PC-3 (cell line): ENCODE data around the gene KCNH3. TPM values are rescaled to one million over a fixed set of nuclear protein-coding genes. Genes with fewer than 3 reads are reported as not detected.
A peak's percentile ranks its signal among the peaks of the same experiment; 100 is the strongest.

ENCODE experiments used
- ATAC-seq: fragments of 200-7000 bp; cut with Tn5 transposase; 2 replicates; pipeline ENCODE4 v1.9.1; 2020; ENCODE audit warnings: mild to moderate bottlenecking, moderate library complexity
- BruUV-seq: library from RNA; stranded (reverse); fragments of 400-500 nt; replicated peaks from 2 replicates; lab custom pipeline; 2021; lab: Mats Ljungman, UMichigan
- CTCF ChIA-PET: fragments of 300-600 bp; sonication (Branson Sonifier 250); formaldehyde crosslinking; loops from one replicate; lab custom pipeline; 2022; ENCODE audit warnings: antibody characterized with exemption; lab: Charles Lee
- POLR2A ChIA-PET: fragments of 300-600 bp; sonication (Branson Sonifier 250); formaldehyde crosslinking; loops from one replicate; lab custom pipeline; 2022; ENCODE audit warnings: antibody characterized with exemption; ENCODE audit not compliant: unreplicated experiment; lab: Charles Lee
- DNase-seq: peaks from one replicate; pipeline ENCODE4 v3.0.0-alpha.2; 2015
- H2AFZ ChIP-seq: fragments of 300-600 bp; sonication (generic); 2 replicates; pipeline ENCODE4 v1.6.0; 2016; ENCODE audit warnings: antibody characterized with exemption, low read length
- H3F3A ChIP-seq: fragments of 300-600 bp; sonication (generic); one replicate; pipeline ENCODE4 v1.6.0; 2017; ENCODE audit warnings: antibody characterized with exemption, low read length, control low read depth, mild to moderate bottlenecking; ENCODE audit not compliant: unreplicated experiment
- H3K27ac ChIP-seq: fragments of 300-600 bp; sonication (generic); 2 replicates; pipeline ENCODE4 v1.5.1; 2016; ENCODE audit warnings: mild to moderate bottlenecking, low read length
- H3K27me3 ChIP-seq: fragments of 300-600 bp; sonication (generic); 2 replicates; pipeline ENCODE4 v1.6.1; 2016; ENCODE audit warnings: low read length, mixed read lengths
- H3K36me3 ChIP-seq: fragments of 300-600 bp; sonication (generic); 2 replicates; pipeline ENCODE4 v1.6.1; 2016; ENCODE audit warnings: low read depth, mixed run types, low read length, mixed read lengths
- H3K4me1 ChIP-seq: fragments of 300-600 bp; sonication (generic); 2 replicates; pipeline ENCODE4 v1.5.1; 2016; ENCODE audit warnings: low read length; ENCODE audit not compliant: insufficient read depth
- H3K4me2 ChIP-seq: fragments of 300-600 bp; sonication (generic); 2 replicates; pipeline ENCODE4 v1.6.0; 2016; ENCODE audit warnings: low read length
- H3K4me3 ChIP-seq: fragments of 300-600 bp; sonication (generic); 2 replicates; pipeline ENCODE4 v1.5.1; 2016; ENCODE audit warnings: mild to moderate bottlenecking, low read length, mixed read lengths
- H3K79me2 ChIP-seq: fragments of 300-600 bp; sonication (generic); 2 replicates; pipeline ENCODE4 v1.6.1; 2017; ENCODE audit warnings: low read length, mixed read lengths
- H3K9ac ChIP-seq: fragments of 300-600 bp; sonication (generic); 2 replicates; pipeline ENCODE4 v1.6.0; 2016; ENCODE audit warnings: mild to moderate bottlenecking, low read length
- H3K9me2 ChIP-seq: fragments of 300-600 bp; sonication (generic); replicated peaks from 2 replicates; pipeline ENCODE4 v1.6.1; 2016; ENCODE audit warnings: mixed run types, low read length, mixed read lengths
- H3K9me3 ChIP-seq: fragments of 300-600 bp; sonication (generic); 2 replicates; pipeline ENCODE4 v1.6.1; 2016; ENCODE audit warnings: low read length, mixed read lengths
- H4K20me1 ChIP-seq: fragments of 300-600 bp; sonication (generic); 2 replicates; pipeline ENCODE4 v1.6.1; 2016; ENCODE audit warnings: low read length, mixed read lengths
- CTCF ChIP-seq: fragments of 300-600 bp; sonication (generic); conservative IDR thresholded peaks from 2 replicates; pipeline ENCODE4 v1.5.1; 2017; ENCODE audit warnings: antibody characterized with exemption, low read depth, mild to moderate bottlenecking, low read length
- EZH2 ChIP-seq: fragments of 300-600 bp; sonication (generic); IDR thresholded peaks from one replicate; pipeline ENCODE4 v1.6.1; 2017; ENCODE audit warnings: antibody characterized with exemption, mild to moderate bottlenecking, low read length; ENCODE audit not compliant: unreplicated experiment
- EZH2phosphoT487 ChIP-seq: fragments of 300-600 bp; sonication (generic); IDR thresholded peaks from 2 replicates; pipeline ENCODE4 v1.6.1; 2018; ENCODE audit warnings: mild to moderate bottlenecking, antibody characterized with exemption, low read length, borderline replicate concordance
- intact Hi-C: fragments of 100-400 bp; cut with micrococcal nuclease; formaldehyde crosslinking; loops from 2 replicates; pipeline ENCODE4 v1.9.0; 2023
- total RNA-seq: library from RNA; depleted of rRNA; stranded (reverse); fragments of >200 nt; gene quantifications from 2 replicates; pipeline ENCODE4 v1.2.3, GENCODE V29; 2014

Gene KCNH3
- total RNA-seq, 1 experiment from 2014 or later = 0.07 TPM

GRCh38 chr12:49511410-49511809, 27.4 kb upstream of the KCNH3 start:
- H3K27ac ChIP-seq = peak overlapping the region; percentile 56
- no peaks in the 10 kb centered on the region for H4K20me1 ChIP-seq
- no peak for TF ChIP-seq EZH2
- ATAC-seq (no peak), DNase-seq (no peak)
- no peak overlapping the region for H3K4me3 ChIP-seq
- H3K4me1 ChIP-seq = peaks cover 54% of the 10 kb centered on the region
- ChIA-PET POLR2A (interaction anchor here (0.6 to 2.3 kb wide), 2 partner anchors 45 to 145 kb away, joined by 3 to 16 read pairs; partner anchors contain the start of gene SPATS2), CTCF (interaction anchor here (1.5 to 5.3 kb wide), 2 partner anchors 69 to 153 kb away, joined by 4 to 63 read pairs; no protein-coding TSS in a partner anchor)
- intact Hi-C loops = loop anchor here (10.0 kb wide), 1 partner anchor 227 kb away; no protein-coding TSS in a partner anchor
- no peak overlapping the region for H3K4me2 ChIP-seq
- no peak overlapping the region for H3K9ac ChIP-seq
- no peaks in the 10 kb centered on the region for H3K9me3 ChIP-seq
- no peak overlapping the region for H2AFZ ChIP-seq
- H3K36me3 ChIP-seq = peaks cover 3% of the 10 kb centered on the region; the same call in 1 of the 2 replicates
- no peaks in the 10 kb centered on the region for H3K79me2 ChIP-seq
- BruUV-seq = no TSS peak
- no peaks in the 10 kb centered on the region for H3K27me3 ChIP-seq
- no peaks in the 10 kb centered on the region for H3K9me2 ChIP-seq
- H3F3A ChIP-seq = peaks cover 8% of the 10 kb centered on the region

GRCh38 chr12:49512546-49512945, 26.3 kb upstream of the KCNH3 start:
- ChIA-PET CTCF (interaction anchor here (0.6 to 5.3 kb wide), 8 partner anchors 9 to 214 kb away, joined by 3 to 63 read pairs (median 4); partner anchors contain the start of genes DNAJC22 and SPATS2), POLR2A (interaction anchor here (0.5 to 2.3 kb wide), 4 partner anchors 65 to 177 kb away, joined by 3 to 16 read pairs (median 6); partner anchors contain the start of gene SPATS2)
- TF ChIP-seq EZH2phosphoT487 = no peak
- TF ChIP-seq EZH2 = no peak
- no peak for TF ChIP-seq CTCF
- H3K9ac ChIP-seq = no peak overlapping the region
- H3K9me3 ChIP-seq = no peaks in the 10 kb centered on the region
- no peaks in the 10 kb centered on the region for H3K79me2 ChIP-seq
- no TSS peak for BruUV-seq
- no peaks in the 10 kb centered on the region for H4K20me1 ChIP-seq
- H3K4me2 ChIP-seq = peak overlapping the region; percentile 41; the same call in 1 of the 2 replicates
- peaks cover 5% of the 10 kb centered on the region for H3F3A ChIP-seq
- ATAC-seq (peak; percentile 70), DNase-seq (peak; percentile 57)
- peak overlapping the region; percentile 56 for H3K27ac ChIP-seq
- H3K4me3 ChIP-seq = no peak overlapping the region
- H3K9me2 ChIP-seq = no peaks in the 10 kb centered on the region
- H3K36me3 ChIP-seq = no peaks in the 10 kb centered on the region
- intact Hi-C loops = loop anchor here (10.0 kb wide), 1 partner anchor 228 kb away; no protein-coding TSS in a partner anchor
- no peaks in the 10 kb centered on the region for H3K27me3 ChIP-seq
- no peak overlapping the region for H2AFZ ChIP-seq
- peaks cover 42% of the 10 kb centered on the region for H3K4me1 ChIP-seq

- H3K4me2 ChIP-seq = peak overlapping the region; percentile 59
- H3K27ac ChIP-seq = peak overlapping the region; percentile 44
- no peaks in the 10 kb centered on the region for H3K9me3 ChIP-seq
- no peaks in the 10 kb centered on the region for H3K79me2 ChIP-seq
- no peaks in the 10 kb centered on the region for H3K9me2 ChIP-seq
- no peak overlapping the region for H2AFZ ChIP-seq
- POLR2A ChIA-PET = interaction anchor here (0.7 kb wide), 1 partner anchor 36 kb away, joined by 3 read pairs; no protein-coding TSS in a partner anchor
- H3K9ac ChIP-seq = 0 out of 2 replicates have a peak overlapping the region, but pooled peaks have one; percentile 4
- TF ChIP-seq EZH2phosphoT487 = no peak
- TF ChIP-seq EZH2 = no peak
- TF ChIP-seq CTCF = no peak
- no TSS peak for BruUV-seq
- ATAC-seq (peak; percentile 76), DNase-seq (peak; percentile 88)
- no peaks in the 10 kb centered on the region for H3K36me3 ChIP-seq
- CTCF ChIA-PET = interaction anchor here (0.6 to 5.3 kb wide), 5 partner anchors 94 to 192 kb away, joined by 3 to 63 read pairs (median 4); partner anchors contain the start of gene TROAP
- peaks cover 3% of the 10 kb centered on the region for H3F3A ChIP-seq
- H3K4me1 ChIP-seq = peaks cover 40% of the 10 kb centered on the region
- intact Hi-C loops = loop anchor here (2.0 to 10.0 kb wide), 3 partner anchors 26 to 230 kb away; no protein-coding TSS in a partner anchor
- H3K27me3 ChIP-seq = no peaks in the 10 kb centered on the region
- peak overlapping the region; percentile 23; the same call in 1 of the 2 replicates for H3K4me3 ChIP-seq
- no peaks in the 10 kb centered on the region for H4K20me1 ChIP-seq
Measured at GRCh38 chr12:49515266-49515665, 23.6 kb upstream of the KCNH3 start.
